Measurements from ENCODE around the gene MYH7. TPM values are rescaled to one million over a fixed set of nuclear protein-coding genes. Genes with fewer than 3 reads are reported as not detected.
A peak's percentile ranks its signal among the peaks of the same experiment; 100 is the strongest.

MYH7 gene
- total RNA-seq, 4 donors from 2014 or later, result 1,360 to 5,274 (median 3,359) TPM

DNA sequence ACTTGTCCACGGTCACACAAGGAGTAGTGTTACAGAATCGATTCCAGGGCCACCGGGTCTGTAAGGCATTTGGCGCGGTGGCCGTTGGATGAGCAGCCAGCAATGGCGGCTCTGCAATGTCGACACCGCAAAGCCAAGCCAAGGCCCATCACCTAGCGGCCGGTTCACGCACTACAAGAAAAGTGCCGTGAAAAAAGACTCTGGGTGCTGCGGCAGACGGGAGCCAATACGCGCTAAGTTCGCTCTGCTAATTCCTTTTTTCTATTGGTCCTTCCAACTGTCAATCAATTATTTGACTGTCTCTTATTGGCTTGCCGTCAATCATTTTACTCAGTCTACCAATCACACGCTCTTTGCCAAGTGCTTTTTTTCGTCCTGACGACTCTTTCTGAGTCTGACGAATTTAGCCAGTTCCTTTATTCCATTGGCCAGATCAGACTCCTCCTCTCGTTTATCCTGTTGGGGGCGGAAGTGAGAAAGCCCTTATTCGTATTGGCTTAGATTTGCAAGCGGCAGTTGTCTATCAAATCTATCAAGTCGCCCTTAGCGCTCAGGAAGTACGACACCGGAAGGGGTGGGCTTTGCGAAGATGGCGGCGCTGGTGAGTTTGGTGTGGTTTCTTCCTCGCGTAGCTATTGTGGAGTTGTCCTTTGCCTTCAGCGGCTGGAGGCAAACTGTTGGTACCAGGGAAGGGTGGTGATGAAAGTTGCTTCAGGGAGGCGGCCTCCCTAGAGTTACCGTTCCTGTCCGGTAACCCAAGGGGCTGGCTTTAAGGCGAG is 33.9 kb upstream of the MYH7 start, which contains the start of gene NGDN:
Gene NGDN (plus strand): TSS at position 577 of the 779 bp plus-strand sequence. CDS start 13 bp downstream, at position 590.
- Histone ChIP-seq H3K9me3 (no peaks in the 10 kb centered on the region), H3K4me3 (peak within 1 kb of the TSS; percentile 74 to 98 (median 88)), H3K27me3 (no peaks in the 10 kb centered on the region), H3K36me3 (peaks cover 0 to 34% of the 10 kb centered on the region in 2 donors), H3K4me1 (peaks cover 12% of the 10 kb centered on the region in 2 donors), H3K27ac (peak within 1 kb of the TSS; percentile 82 to 89 (median 86))
- TF ChIP-seq POLR2A (IDR thresholded peaks at IDR 0.05), result peak; percentile 44 to 73
- TF ChIP-seq, protein P1, sequence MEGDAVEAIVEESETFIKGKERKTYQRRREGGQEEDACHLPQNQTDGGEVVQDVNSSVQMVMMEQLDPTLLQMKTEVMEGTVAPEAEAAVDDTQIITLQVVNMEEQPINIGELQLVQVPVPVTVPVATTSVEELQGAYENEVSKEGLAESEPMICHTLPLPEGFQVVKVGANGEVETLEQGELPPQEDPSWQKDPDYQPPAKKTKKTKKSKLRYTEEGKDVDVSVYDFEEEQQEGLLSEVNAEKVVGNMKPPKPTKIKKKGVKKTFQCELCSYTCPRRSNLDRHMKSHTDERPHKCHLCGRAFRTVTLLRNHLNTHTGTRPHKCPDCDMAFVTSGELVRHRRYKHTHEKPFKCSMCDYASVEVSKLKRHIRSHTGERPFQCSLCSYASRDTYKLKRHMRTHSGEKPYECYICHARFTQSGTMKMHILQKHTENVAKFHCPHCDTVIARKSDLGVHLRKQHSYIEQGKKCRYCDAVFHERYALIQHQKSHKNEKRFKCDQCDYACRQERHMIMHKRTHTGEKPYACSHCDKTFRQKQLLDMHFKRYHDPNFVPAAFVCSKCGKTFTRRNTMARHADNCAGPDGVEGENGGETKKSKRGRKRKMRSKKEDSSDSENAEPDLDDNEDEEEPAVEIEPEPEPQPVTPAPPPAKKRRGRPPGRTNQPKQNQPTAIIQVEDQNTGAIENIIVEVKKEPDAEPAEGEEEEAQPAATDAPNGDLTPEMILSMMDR (IDR thresholded peaks at IDR 0.05 in 4 of 5, conservative IDR thresholded peaks at IDR 0.05 in 1 of 5), result peak; percentile 88 to 97 (median 95)
- ATAC-seq (peak; percentile 98 to 99), DNase-seq (peak; percentile 96 to 97)
- in situ Hi-C loops (cut with MboI; ENCODE audit: low sequenced_read_pairs in 4 of 4) (loop anchor here in 2 of 4 donors (10.0 kb wide), 1 partner anchor 145 kb away; the partner anchor contains the start of gene PABPN1 (in 2 of the 2)), intact Hi-C loops (cut with DNase I; ENCODE audit: low total_unique reads) (loop anchor here (1.0 to 2.0 kb wide), 3 partner anchors 87 to 183 kb away; partner anchors contain the start of genes HOMEZ, PABPN1 and THTPA)

DNA sequence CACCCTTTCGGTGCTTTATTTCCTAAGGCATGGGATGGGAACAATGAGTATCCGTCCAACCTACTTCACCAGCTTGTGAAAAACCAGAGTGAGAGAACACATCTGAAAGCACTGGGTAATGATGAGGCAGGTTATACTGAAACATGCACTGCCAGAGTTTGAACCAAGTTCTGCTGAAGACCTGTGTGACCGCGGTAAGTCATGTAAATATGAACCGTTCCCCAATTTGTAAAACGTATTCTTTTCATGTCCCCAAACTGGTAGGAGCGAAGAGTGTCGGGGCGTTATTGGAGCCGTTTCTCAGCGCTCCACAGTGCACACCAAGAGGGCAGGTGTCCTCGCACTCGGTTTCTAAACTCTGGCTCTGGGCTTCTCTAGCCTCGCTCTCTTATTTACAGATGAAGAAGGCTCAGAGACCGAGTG is 33.3 kb upstream of the MYH7 start:
- Histone ChIP-seq H3K9me3 (no peaks in the 10 kb centered on the region), H3K4me1 (peaks cover 12% of the 10 kb centered on the region in 2 donors), H3K27ac (peak overlapping the region; percentile 82 to 89 (median 86)), H3K4me3 (peak overlapping the region; percentile 60 to 98 (median 67)), H3K36me3 (peaks cover 0 to 28% of the 10 kb centered on the region in 2 donors), H3K27me3 (no peaks in the 10 kb centered on the region)
- no peak for DNase-seq
- in situ Hi-C loops (cut with MboI; ENCODE audit: low sequenced_read_pairs in 4 of 4) (loop anchor here in 2 of 4 donors (10.0 kb wide), 1 partner anchor 144 kb away; the partner anchor contains the start of gene PABPN1 (in 2 of the 2)), intact Hi-C loops (cut with DNase I; ENCODE audit: low total_unique reads) (loop anchor here (1.0 to 2.0 kb wide), 3 partner anchors 88 to 182 kb away; partner anchors contain the start of genes HOMEZ, PABPN1 and THTPA)
- TF ChIP-seq, protein P1 (IDR thresholded peaks at IDR 0.05 in 4 of 5, conservative IDR thresholded peaks at IDR 0.05 in 1 of 5), result no peak
- TF ChIP-seq POLR2A (IDR thresholded peaks at IDR 0.05), result peak in 1 of 2 donors; percentile 13
- ATAC-seq, result peak; percentile 2 to 35

DNA sequence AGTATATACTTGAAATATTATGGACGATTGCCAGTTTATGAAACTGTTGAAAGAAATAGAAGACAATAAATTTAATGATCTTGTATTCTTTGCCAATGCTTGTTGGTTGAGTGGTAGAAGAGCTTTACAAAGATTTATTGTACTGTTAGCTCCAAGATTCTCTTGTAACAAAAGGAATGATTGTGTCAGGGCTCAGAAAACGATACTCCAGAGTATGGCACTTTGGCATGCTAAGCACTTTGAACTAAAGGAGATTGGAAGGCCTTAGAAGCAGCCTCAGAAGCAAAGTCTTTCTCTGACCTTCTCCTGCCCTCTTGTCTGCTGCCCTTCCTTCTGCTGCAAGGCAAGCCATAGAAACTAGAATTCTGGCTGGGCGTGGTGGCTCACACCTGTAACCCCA is 29.8 kb upstream of the MYH7 start:
- H3K9me3 ChIP-seq, result no peaks in the 10 kb centered on the region
- no peak for ATAC-seq
- no peak for DNase-seq
- peaks cover 4% of the 10 kb centered on the region in 2 donors for H3K4me1 ChIP-seq
- H3K4me3 ChIP-seq, result no peak overlapping the region
- TF ChIP-seq, protein P1 (IDR thresholded peaks at IDR 0.05 in 4 of 5, conservative IDR thresholded peaks at IDR 0.05 in 1 of 5), result no peak
- no peak for TF ChIP-seq POLR2A (IDR thresholded peaks at IDR 0.05)
- H3K36me3 ChIP-seq, result no peaks in the 10 kb centered on the region
- in situ Hi-C loops (cut with MboI; ENCODE audit: low sequenced_read_pairs in 4 of 4) (loop anchor here in 2 of 4 donors (10.0 kb wide), 1 partner anchor 140 kb away; the partner anchor contains the start of gene PABPN1 (in 2 of the 2)), intact Hi-C loops (cut with DNase I; ENCODE audit: low total_unique reads) (no loop called here)
- no peaks in the 10 kb centered on the region for H3K27me3 ChIP-seq
- no peak overlapping the region for H3K27ac ChIP-seq

DNA sequence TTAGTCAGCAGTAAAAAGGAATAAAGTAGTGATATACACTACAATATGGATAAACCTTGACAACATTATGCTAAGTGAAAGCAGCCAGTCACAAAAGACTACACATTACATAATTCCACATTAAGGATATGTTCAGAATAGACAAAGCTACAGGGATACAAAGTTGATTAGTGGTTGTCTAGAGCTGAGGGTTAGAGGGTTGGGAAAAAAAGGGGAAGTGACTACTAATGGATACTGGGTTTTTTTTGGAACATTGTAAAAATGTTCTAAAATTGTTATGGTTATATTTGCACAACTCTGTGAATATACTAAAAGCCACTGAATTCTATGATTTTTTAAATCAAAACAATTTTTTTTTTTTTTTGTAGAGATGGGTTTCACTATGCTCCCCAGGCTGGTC is 29.2 kb upstream of the MYH7 start:
- DNase-seq (no peak), ATAC-seq (no peak)
- intact Hi-C loops (cut with DNase I; ENCODE audit: low total_unique reads), result no loop called here
- Histone ChIP-seq H3K4me1 (no peaks in the 10 kb centered on the region), H3K27ac (no peak overlapping the region), H3K36me3 (no peaks in the 10 kb centered on the region), H3K4me3 (no peak overlapping the region), H3K27me3 (no peaks in the 10 kb centered on the region), H3K9me3 (no peaks in the 10 kb centered on the region)
- in situ Hi-C loops (cut with MboI; ENCODE audit: low sequenced_read_pairs in 4 of 4), result loop anchor here in 2 of 4 donors (10.0 kb wide), 1 partner anchor 140 kb away; the partner anchor contains the start of gene PABPN1 (in 2 of the 2)
- TF ChIP-seq POLR2A (IDR thresholded peaks at IDR 0.05), result no peak
- TF ChIP-seq, protein P1 (IDR thresholded peaks at IDR 0.05 in 4 of 5, conservative IDR thresholded peaks at IDR 0.05 in 1 of 5), result no peak
